HCT116 (cell line): Measurements from ENCODE around the gene CDKAL1. TPM values are rescaled to one million over a fixed set of nuclear protein-coding genes. Genes with fewer than 3 reads are reported as not detected.

Experiments
- ATAC-seq: fragments of 200-7000 bp; cut with Tn5 transposase; 2 replicates; pipeline ENCODE4 v1.9.1; 2020; ENCODE audit warnings: mild to moderate bottlenecking, moderate library complexity
- BruUV-seq: library from RNA; stranded (reverse); fragments of 400-500 nt; replicated peaks from 2 replicates; lab custom pipeline; 2021; lab: Mats Ljungman, UMichigan
- CTCF ChIA-PET: fragments of 300-600 bp; sonication (Branson Sonifier 250); formaldehyde crosslinking; loops from one replicate; lab custom pipeline; 2021; ENCODE audit warnings: antibody characterized with exemption; lab: Charles Lee
- POLR2A ChIA-PET: fragments of 300-600, 350-600 bp; sonication (Branson Sonifier 250); formaldehyde crosslinking; loops from one replicate; lab custom pipeline; 2021; ENCODE audit warnings: antibody characterized with exemption; lab: Charles Lee
- RAD21 ChIA-PET, 2 experiments: fragments of 300-600 bp; sonication (Branson Sonifier 250); formaldehyde crosslinking; loops; one replicate each; lab custom pipeline; 2023; ENCODE audit warnings: low total read pairs in 2 of 2; ENCODE audit not compliant: uncharacterized antibody in 2 of 2, unreplicated experiment in 2 of 2, low non-redundant PET in 1 of 2; lab: Charles Lee
- DNase-seq: peaks from one replicate; pipeline ENCODE4 v3.0.0-alpha.2; 2010; ENCODE audit warnings: low read depth, low spot score
- H2AFZ ChIP-seq: fragments of 200-600 bp; shearing (Covaris generic), sonication (generic); 2 replicates; pipeline ENCODE4 v1.6.1; 2017; ENCODE audit warnings: low read depth, mixed run types, mixed read lengths, antibody characterized with exemption, low read length; ENCODE audit not compliant: poor library complexity, severe bottlenecking
- H3K27ac ChIP-seq: 2 replicates; pipeline ENCODE4 v1.5.1; 2012; ENCODE audit warnings: low read depth, low read length
- H3K27me3 ChIP-seq: fragments of 200-600 bp; sonication (generic); 2 replicates; pipeline ENCODE4 v1.6.1; 2016; ENCODE audit warnings: mixed run types, low read length, mixed read lengths; ENCODE audit not compliant: insufficient read depth
- H3K36me3 ChIP-seq, 2 experiments: fragments of 200-500 bp in 1 of 2; fragments of 200-600 bp in 1 of 2; sonication (Bioruptor generic) in 1 of 2; sonication (generic) in 1 of 2; 2 replicates each; pipeline versions ENCODE4 v1.5.1 to v1.6.1; 2014 to 2016; ENCODE audit warnings: low read length in 2 of 2, inconsistent platforms in 1 of 2, mixed read lengths in 1 of 2, mixed run types in 1 of 2; ENCODE audit not compliant: insufficient read depth in 2 of 2, control insufficient read depth in 1 of 2
- H3K4me1 ChIP-seq, 2 experiments: fragments of 200-600 bp in 1 of 2; sonication (generic) in 1 of 2; 2 replicates each; pipeline versions ENCODE4 v1.5.1 to v1.6.1; 2012 to 2017; ENCODE audit warnings: low read length in 2 of 2, inconsistent platforms in 1 of 2, mild to moderate bottlenecking in 1 of 2, mixed read lengths in 1 of 2, mixed run types in 1 of 2, moderate library complexity in 1 of 2; ENCODE audit not compliant: insufficient read depth in 2 of 2, control insufficient read depth in 1 of 2
- H3K4me2 ChIP-seq: fragments of 200-600 bp; sonication (generic); 2 replicates; pipeline ENCODE4 v1.6.1; 2017; ENCODE audit warnings: mixed run types, low read length, mixed read lengths
- H3K4me3 ChIP-seq, 2 experiments: fragments of 200-600 bp in 1 of 2; sonication (generic) in 1 of 2; replicated peaks in 1 of 2; 2 replicates each; pipeline ENCODE4 v1.5.1; 2011 to 2016; ENCODE audit warnings: low read length in 2 of 2, control low read depth in 1 of 2, low read depth in 1 of 2, mild to moderate bottlenecking in 1 of 2, mixed read lengths in 1 of 2, mixed run types in 1 of 2
- H3K79me2 ChIP-seq: fragments of 200-600 bp; sonication (generic); 2 replicates; pipeline ENCODE4 v1.6.1; 2017; ENCODE audit warnings: mild to moderate bottlenecking, mixed run types, low read length, moderate library complexity, mixed read lengths; ENCODE audit not compliant: insufficient read depth
- H3K9ac ChIP-seq: fragments of 200-600 bp; sonication (generic); 2 replicates; pipeline ENCODE4 v1.6.1; 2016; ENCODE audit warnings: low read length, mixed read lengths
- H3K9me2 ChIP-seq: fragments of 200-600 bp; sonication (generic), shearing (Covaris generic); 2 replicates; pipeline ENCODE4 v1.6.1; 2017; ENCODE audit warnings: mixed run types, mild to moderate bottlenecking, moderate library complexity; ENCODE audit not compliant: insufficient read depth
- H3K9me3 ChIP-seq, 2 experiments: fragments of 200-500 bp in 1 of 2; fragments of 200-600 bp in 1 of 2; sonication (Bioruptor generic) in 1 of 2; sonication (generic) in 1 of 2; 2 replicates each; pipeline ENCODE4 v1.6.1; 2014 to 2017; ENCODE audit warnings: low read length in 2 of 2, mixed read lengths in 2 of 2, inconsistent platforms in 1 of 2, low read depth in 1 of 2, mild to moderate bottlenecking in 1 of 2, mixed run types in 1 of 2, moderate library complexity in 1 of 2; ENCODE audit not compliant: control insufficient read depth in 1 of 2, insufficient read depth in 1 of 2
- H4K20me1 ChIP-seq: fragments of 200-600 bp; sonication (generic), shearing (Covaris generic); 2 replicates; pipeline ENCODE4 v1.6.1; 2017; ENCODE audit warnings: mixed run types, mild to moderate bottlenecking, moderate library complexity; ENCODE audit not compliant: insufficient read depth
- EZH2 ChIP-seq: fragments of 200-600 bp; sonication (generic); IDR thresholded peaks from 2 replicates; pipeline ENCODE4 v1.6.1; 2017; ENCODE audit warnings: antibody characterized with exemption, mixed run types
- FOSL1 ChIP-seq: IDR thresholded peaks from 2 replicates; pipeline ENCODE4 v1.6.1; 2012; ENCODE audit warnings: low read depth
- POLR2AphosphoS5 ChIP-seq: IDR thresholded peaks from 2 replicates; pipeline ENCODE4 v1.6.1; 2011; ENCODE audit warnings: mild to moderate bottlenecking, low read depth, low read length, moderate library complexity
- RAD21 ChIP-seq: IDR thresholded peaks from 2 replicates; pipeline ENCODE4 v1.6.1; 2012; ENCODE audit warnings: low read depth, mild to moderate bottlenecking
- REST ChIP-seq: IDR thresholded peaks from 2 replicates; pipeline ENCODE4 v1.6.1; 2012; ENCODE audit warnings: low read depth
- SP1 ChIP-seq: IDR thresholded peaks from 2 replicates; pipeline ENCODE4 v1.6.1; 2012; ENCODE audit warnings: low read depth
- SRF ChIP-seq: IDR thresholded peaks from 2 replicates; pipeline ENCODE4 v1.6.1; 2012; ENCODE audit warnings: low read depth
- YY1 ChIP-seq: IDR thresholded peaks from 2 replicates; pipeline ENCODE4 v1.6.1; 2011; ENCODE audit warnings: low read length, low read depth, moderate library complexity, mild to moderate bottlenecking; ENCODE audit not compliant: insufficient replicate concordance; ENCODE audit errors: extremely low read depth
- ZBTB33 ChIP-seq: IDR thresholded peaks from 2 replicates; pipeline ENCODE4 v1.6.1; 2011; ENCODE audit warnings: mild to moderate bottlenecking, low read length, moderate library complexity; ENCODE audit not compliant: insufficient replicate concordance; ENCODE audit errors: extremely low read depth
- ZFX ChIP-seq: fragments of 450-650 bp; IDR thresholded peaks from 2 replicates; pipeline ENCODE4 v1.6.1; 2017
- intact Hi-C: fragments of 100-400 bp; cut with micrococcal nuclease; formaldehyde crosslinking; loops from 2 replicates; pipeline ENCODE4 v1.10.0; 2022
- total RNA-seq: library from RNA; stranded (reverse); gene quantifications from one replicate; pipeline ENCODE4 v1.2.1, GENCODE V29; 2021; ENCODE audit not compliant: unreplicated experiment

The CDKAL1 gene
- total RNA-seq, 1 experiment from 2014 or later = 14.9 TPM

- 0 out of 2 replicates have a peak, but pooled peaks cover 11% of the 10 kb centered on the region for H3K79me2 ChIP-seq
- H3K4me2 ChIP-seq = no peak overlapping the region
- no peaks in the 10 kb centered on the region for H3K27me3 ChIP-seq
- no peak overlapping the region for H3K9ac ChIP-seq
- H2AFZ ChIP-seq = no peak overlapping the region
- no peak for TF ChIP-seq YY1
- TF ChIP-seq FOSL1 = no peak
- no peak for TF ChIP-seq EZH2
- TF ChIP-seq ZBTB33 = no peak
- no peak for TF ChIP-seq SRF
- no peak for TF ChIP-seq ZFX
- TF ChIP-seq REST = no peak
- no peak for TF ChIP-seq RAD21
- no peak for TF ChIP-seq SP1
- TF ChIP-seq POLR2AphosphoS5 = no peak
- H3K4me1 ChIP-seq = peaks cover 0 to 4% of the 10 kb centered on the region in 2 experiments; a peak in 1 of 4 replicates
- H3K9me3 ChIP-seq = no peaks in the 10 kb centered on the region
- ChIA-PET POLR2A (no interaction called here), CTCF (no interaction called here), RAD21 (no interaction called here)
- no peaks in the 10 kb centered on the region for H3K36me3 ChIP-seq
- H4K20me1 ChIP-seq = no peaks in the 10 kb centered on the region
- intact Hi-C loops = no loop called here
- H3K4me3 ChIP-seq = no peak overlapping the region
- ATAC-seq (no peak), DNase-seq (no peak)
- H3K27ac ChIP-seq = no peak overlapping the region
- no peaks in the 10 kb centered on the region for H3K9me2 ChIP-seq
- BruUV-seq = no TSS peak
Measured at GRCh38 chr6:20681243-20681684, 147.0 kb downstream of the CDKAL1 start.
